IMR-90 (cell line): ENCODE results near the gene CABP1. TPM values are rescaled to one million over a fixed set of nuclear protein-coding genes. Genes with fewer than 3 reads are reported as not detected.
A peak's percentile ranks its signal among the peaks of the same experiment; 100 is the strongest.

Source experiments
- ATAC-seq: fragments of 200-7000 bp; cut with Tn5 transposase; 2 replicates; pipeline ENCODE4 v1.9.1; 2020; ENCODE audit warnings: low read depth, mild to moderate bottlenecking, moderate library complexity
- BruUV-seq: library from RNA; stranded (reverse); fragments of 400-500 nt; replicated peaks from 2 replicates; lab custom pipeline; 2021; lab: Mats Ljungman, UMichigan
- CTCF ChIA-PET: fragments of 300-600 bp; formaldehyde crosslinking; extraction: SDS; loops from one replicate; lab custom pipeline; 2021; ENCODE audit warnings: antibody characterized with exemption; lab: Yijun Ruan, JAX
- POLR2A ChIA-PET: fragments of 300-600 bp; sonication (Branson Sonifier 250); formaldehyde crosslinking; loops from one replicate; lab custom pipeline; 2022; ENCODE audit warnings: antibody characterized with exemption; ENCODE audit not compliant: unreplicated experiment; lab: Charles Lee
- DNase-seq: peaks from one replicate; pipeline ENCODE4 v3.0.0; 2013
- H2AFZ ChIP-seq: replicated peaks from 2 replicates; pipeline ENCODE3; 2013; ENCODE audit warnings: low read length, mild to moderate bottlenecking; ENCODE audit not compliant: poor library complexity
- H2AK5ac ChIP-seq: 2 replicates; pipeline ENCODE4 v1.6.1; 2013; ENCODE audit warnings: low read depth, low read length, inconsistent platforms
- H2AK9ac ChIP-seq: replicated peaks from 2 replicates; pipeline ENCODE3; 2013; ENCODE audit warnings: mild to moderate bottlenecking, low read depth, low read length, moderate library complexity; ENCODE audit not compliant: poor library complexity
- H2BK120ac ChIP-seq: 2 replicates; pipeline ENCODE4 v1.6.1; 2013; ENCODE audit warnings: low read depth, low read length, inconsistent platforms
- H2BK15ac ChIP-seq: 3 replicates; pipeline ENCODE4 v1.6.1; 2013; ENCODE audit warnings: low read depth, low read length, inconsistent platforms
- H2BK20ac ChIP-seq: 2 replicates; pipeline ENCODE4 v1.6.1; 2013; ENCODE audit warnings: low read depth, mild to moderate bottlenecking, inconsistent platforms, low read length, moderate library complexity
- H2BK5ac ChIP-seq: 2 replicates; pipeline ENCODE4 v1.6.1; 2013; ENCODE audit warnings: mild to moderate bottlenecking, low read depth, low read length, inconsistent platforms; ENCODE audit not compliant: poor library complexity, severe bottlenecking
- H3K14ac ChIP-seq: replicated peaks from 2 replicates; pipeline ENCODE4 v1.6.1; 2013; ENCODE audit warnings: low read depth, low read length, inconsistent platforms
- H3K18ac ChIP-seq: 2 replicates; pipeline ENCODE4 v1.6.1; 2013; ENCODE audit warnings: low read depth, low read length, control low read depth
- H3K23ac ChIP-seq: 2 replicates; pipeline ENCODE4 v1.6.1; 2013; ENCODE audit warnings: low read depth, low read length, inconsistent platforms
- H3K27ac ChIP-seq: 2 replicates; pipeline ENCODE4 v1.5.1; 2013; ENCODE audit warnings: mild to moderate bottlenecking, control low read depth, low read length; ENCODE audit not compliant: insufficient read depth
- H3K27me3 ChIP-seq: 2 replicates; pipeline ENCODE4 v1.6.1; 2013; ENCODE audit warnings: low read length; ENCODE audit not compliant: control insufficient read depth, insufficient read depth
- H3K36me3 ChIP-seq: 2 replicates; pipeline ENCODE4 v1.6.1; 2013; ENCODE audit warnings: low read length, mixed read lengths; ENCODE audit not compliant: control insufficient read depth, insufficient read depth
- H3K4ac ChIP-seq: 2 replicates; pipeline ENCODE4 v1.6.1; 2013; ENCODE audit warnings: low read depth, low read length, inconsistent platforms
- H3K4me1 ChIP-seq: 2 replicates; pipeline ENCODE4 v1.6.1; 2013; ENCODE audit warnings: low read length, mixed read lengths; ENCODE audit not compliant: control insufficient read depth, insufficient read depth
- H3K4me2 ChIP-seq: 2 replicates; pipeline ENCODE4 v1.6.1; 2013; ENCODE audit warnings: low read depth, mild to moderate bottlenecking, control low read depth, low read length, moderate library complexity
- H3K4me3 ChIP-seq: 2 replicates; pipeline ENCODE4 v1.5.1; 2013; ENCODE audit warnings: low read depth, mild to moderate bottlenecking, control low read depth, low read length, moderate library complexity; ENCODE audit not compliant: insufficient read depth
- H3K56ac ChIP-seq: 2 replicates; pipeline ENCODE4 v1.6.1; 2013; ENCODE audit warnings: low read length, inconsistent platforms; ENCODE audit not compliant: insufficient read depth; ENCODE audit errors: extremely low read depth
- H3K79me1 ChIP-seq, 2 experiments: 2 replicates each; pipeline ENCODE4 v1.6.1; 2013; ENCODE audit warnings: low read length in 2 of 2, inconsistent platforms in 1 of 2, low read depth in 1 of 2
- H3K9ac ChIP-seq: 2 replicates; pipeline ENCODE4 v1.6.1; 2013; ENCODE audit warnings: low read depth, low read length, control low read depth
- H3K9me1 ChIP-seq: 2 replicates; pipeline ENCODE4 v1.6.1; 2013; ENCODE audit warnings: low read length, inconsistent platforms; ENCODE audit not compliant: insufficient read depth
- H3K9me3 ChIP-seq: 2 replicates; pipeline ENCODE4 v1.6.1; 2013; ENCODE audit warnings: low read length; ENCODE audit not compliant: control insufficient read depth, insufficient read depth
- H4K20me1 ChIP-seq: 2 replicates; pipeline ENCODE4 v1.6.1; 2013; ENCODE audit warnings: low read length, inconsistent platforms; ENCODE audit not compliant: insufficient read depth
- H4K5ac ChIP-seq: 2 replicates; pipeline ENCODE4 v1.6.1; 2013; ENCODE audit warnings: mild to moderate bottlenecking, low read depth, low read length, control low read depth
- H4K8ac ChIP-seq, 2 experiments: 2 replicates each; pipeline ENCODE4 v1.6.1; 2013; ENCODE audit warnings: low read depth in 2 of 2, low read length in 2 of 2, control low read depth in 1 of 2, inconsistent platforms in 1 of 2
- H4K91ac ChIP-seq: 2 replicates; pipeline ENCODE4 v1.6.1; 2013; ENCODE audit warnings: low read depth, low read length, inconsistent platforms; ENCODE audit not compliant: insufficient read depth
- BHLHE40 ChIP-seq: fragments of 150-350 bp; IDR thresholded peaks from 2 replicates; pipeline ENCODE4 v1.6.1; 2016; ENCODE audit warnings: mild to moderate bottlenecking, low read depth, low read length
- CEBPB ChIP-seq: IDR thresholded peaks from 2 replicates; pipeline ENCODE4 v1.6.1; 2012; ENCODE audit warnings: low read depth, low read length, improper control_type of control experiment
- CTCF ChIP-seq: conservative IDR thresholded peaks from 2 replicates; pipeline ENCODE4 v1.5.1; 2012; ENCODE audit warnings: mild to moderate bottlenecking, low read depth, low read length, improper control_type of control experiment
- ELK1 ChIP-seq: fragments of 150-350 bp; IDR thresholded peaks from 2 replicates; pipeline ENCODE4 v1.6.1; 2016; ENCODE audit warnings: low read depth, mild to moderate bottlenecking, low read length, moderate library complexity, borderline replicate concordance
- MXI1 ChIP-seq: IDR thresholded peaks from 2 replicates; pipeline ENCODE4 v1.6.1; 2012; ENCODE audit warnings: low read depth, mild to moderate bottlenecking, low read length, moderate library complexity, borderline replicate concordance
- NFE2L2 ChIP-seq: fragments of 150-350 bp; IDR thresholded peaks from 2 replicates; pipeline ENCODE4 v1.6.1; 2016; ENCODE audit warnings: low read depth, mild to moderate bottlenecking, low read length
- POLR2A ChIP-seq: IDR thresholded peaks from 2 replicates; pipeline ENCODE4 v1.6.1; 2012; ENCODE audit warnings: mild to moderate bottlenecking, low read depth, low read length
- RCOR1 ChIP-seq: IDR thresholded peaks from 2 replicates; pipeline ENCODE4 v1.6.1; 2012; ENCODE audit warnings: mild to moderate bottlenecking, low read length, improper control_type of control experiment; ENCODE audit not compliant: insufficient replicate concordance
- WGBS, 2 experiments: methylation state at CpG; one replicate each; pipeline versions ENCODE4 v1.1.5 to v1.1.7; 2013; ENCODE audit warnings: missing lambda C conversion rate in 2 of 2; ENCODE audit not compliant: insufficient read length in 1 of 2; ENCODE audit errors: extremely low coverage in 2 of 2; 5-methylcytosine and 5-hydroxymethylcytosine counted together
- dilution Hi-C: fragments of 300-500 bp; cut with HindIII; formaldehyde crosslinking; loops from one replicate; pipeline ENCODE4 v1.14.3; 2018; ENCODE audit warnings: low sequenced_read_pairs; ENCODE audit not compliant: unreplicated experiment
- in situ Hi-C: fragments of 300-500 bp; cut with MboI; formaldehyde crosslinking; loops from 3 replicates; pipeline ENCODE4 v1.14.3; 2019; ENCODE audit warnings: low sequenced_read_pairs, inconsistent platforms, mixed read lengths
- intact Hi-C: fragments of 100-400 bp; cut with micrococcal nuclease; formaldehyde crosslinking; loops from 2 replicates; pipeline ENCODE4 v1.10.0; 2022
- polyA plus RNA-seq, 3 experiments: library from polyadenylated mRNA; depleted of rRNA; stranded (reverse); fragments of >200 nt; gene quantifications; 2 replicates each; pipeline ENCODE4 v1.2.3, GENCODE V29; 2012; ENCODE audit warnings: low replicate concordance in 1 of 3
- total RNA-seq: library from RNA; depleted of rRNA; stranded (reverse); fragments of >200 nt; gene quantifications from 2 replicates; pipeline ENCODE4 v1.2.3, GENCODE V29; 2012
- TF ChIP-seq, protein P1 (sequence below): fragments of 150-350 bp; IDR thresholded peaks from 2 replicates; pipeline ENCODE4 v1.6.1; 2017; ENCODE audit warnings: mild to moderate bottlenecking, antibody characterized with exemption, low read length, low read depth

CABP1 gene
- total and polyA plus RNA-seq, 2 of the 4 experiments (the other 2 are of a cell fraction): 0.54 to 1.1 TPM

DNA sequence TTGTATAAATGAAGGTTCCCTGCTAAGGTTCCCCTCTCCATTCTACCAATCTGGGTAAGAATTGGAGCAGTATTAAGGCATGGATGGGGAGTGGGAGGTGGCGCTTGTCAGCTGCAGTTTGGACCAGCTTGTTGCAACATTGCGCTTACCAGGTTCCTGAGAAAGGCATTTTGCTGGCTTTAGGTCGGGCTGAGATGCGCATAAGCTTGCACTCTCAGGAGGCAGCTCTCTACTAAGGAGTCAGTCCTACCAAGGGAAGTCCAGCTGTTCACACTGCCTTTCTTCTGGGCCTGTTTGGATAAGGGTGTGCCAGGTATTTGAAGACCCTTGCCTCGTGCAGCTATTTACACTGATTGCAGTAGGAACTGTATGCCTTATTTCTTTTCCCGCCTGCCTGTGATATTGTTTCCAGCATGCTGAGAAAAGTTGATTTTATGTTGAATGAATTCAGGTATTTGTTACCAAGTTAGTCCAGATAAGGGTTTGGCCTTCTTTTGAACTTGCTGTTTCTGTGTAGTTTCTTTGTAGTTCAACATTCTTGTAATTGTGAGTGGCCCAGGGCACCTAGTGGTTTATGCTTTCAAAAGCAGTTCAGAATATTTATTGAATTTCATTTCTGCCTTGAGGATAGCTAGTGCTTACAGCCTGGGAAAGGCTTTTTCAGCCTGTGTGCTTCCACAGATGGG is 49.1 kb downstream of the CABP1 start:
- H3K9me3 ChIP-seq: no peaks in the 10 kb centered on the region
- no peak overlapping the region for H2AK5ac ChIP-seq
- H3K9ac ChIP-seq: no peak overlapping the region
- no peak overlapping the region for H3K27ac ChIP-seq
- no peak overlapping the region for H2BK20ac ChIP-seq
- no peak overlapping the region for H3K4ac ChIP-seq
- no peak overlapping the region for H4K5ac ChIP-seq
- in situ Hi-C loops (no loop called here), dilution Hi-C loops (no loop called here), intact Hi-C loops (loop anchor here (2.0 kb wide), 1 partner anchor 21 kb away; the partner anchor contains the start of gene UNC119B)
- no peak overlapping the region for H3K56ac ChIP-seq
- peak overlapping the region; percentile 99 for H3K4me2 ChIP-seq
- H4K91ac ChIP-seq: no peak overlapping the region
- H3K9me1 ChIP-seq: peaks cover 28% of the 10 kb centered on the region
- H3K4me3 ChIP-seq: no peak overlapping the region
- BruUV-seq: no TSS peak
- POLR2A ChIA-PET: no interaction called here
- TF ChIP-seq RCOR1: no peak
- TF ChIP-seq POLR2A: no peak
- TF ChIP-seq CTCF: no peak
- TF ChIP-seq, protein P1, sequence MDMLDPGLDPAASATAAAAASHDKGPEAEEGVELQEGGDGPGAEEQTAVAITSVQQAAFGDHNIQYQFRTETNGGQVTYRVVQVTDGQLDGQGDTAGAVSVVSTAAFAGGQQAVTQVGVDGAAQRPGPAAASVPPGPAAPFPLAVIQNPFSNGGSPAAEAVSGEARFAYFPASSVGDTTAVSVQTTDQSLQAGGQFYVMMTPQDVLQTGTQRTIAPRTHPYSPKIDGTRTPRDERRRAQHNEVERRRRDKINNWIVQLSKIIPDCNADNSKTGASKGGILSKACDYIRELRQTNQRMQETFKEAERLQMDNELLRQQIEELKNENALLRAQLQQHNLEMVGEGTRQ: no peak
- no peak for TF ChIP-seq ELK1
- no peak for TF ChIP-seq CEBPB
- TF ChIP-seq BHLHE40: no peak
- no peak for TF ChIP-seq MXI1
- TF ChIP-seq NFE2L2: no peak
- 74% methylated on average over 4 of the region's 6 CpGs; no CpG with 5 or more reads in 1 of the 2 experiments for WGBS, 2 experiments
- no peak overlapping the region for H2AK9ac ChIP-seq
- ATAC-seq (no peak), DNase-seq (no peak)
- no peaks in the 10 kb centered on the region for H3K27me3 ChIP-seq
- no peak overlapping the region for H2BK5ac ChIP-seq
- H3K79me1 ChIP-seq: peaks cover 41 to 71% of the 10 kb centered on the region in 2 experiments
- H4K20me1 ChIP-seq: peaks cover 71% of the 10 kb centered on the region
- peak overlapping the region; percentile 70 for H3K23ac ChIP-seq
- H2BK15ac ChIP-seq: no peak overlapping the region
- H3K36me3 ChIP-seq: peaks cover 6% of the 10 kb centered on the region
- CTCF ChIA-PET: interaction anchor here (0.6 kb wide), 1 partner anchor 40 kb away, joined by 3 read pairs; no protein-coding TSS in a partner anchor
- no peak overlapping the region for H3K18ac ChIP-seq
- H2AFZ ChIP-seq: no peak overlapping the region
- peaks cover 11% of the 10 kb centered on the region for H3K4me1 ChIP-seq
- H2BK120ac ChIP-seq: no peak overlapping the region
- no peak overlapping the region for H4K8ac ChIP-seq
- no peak overlapping the region for H3K14ac ChIP-seq
